Mesodermal cell (in vitro differentiated cells): ENCODE measurements around the gene TOMM20.
"Not testable (repeated sequence)": the region's sequence is repeated elsewhere in the genome, so short reads cannot be mapped to it uniquely, and the experiment has no call there.

Experiments used
- H3K27ac ChIP-seq: 2 replicates; pipeline ENCODE4 v1.7.0; 2013; ENCODE audit warnings: mild to moderate bottlenecking, low read depth, low read length, moderate library complexity; ENCODE audit not compliant: severe bottlenecking
- H3K36me3 ChIP-seq: 2 replicates; pipeline ENCODE4 v1.7.1; 2013; ENCODE audit warnings: mild to moderate bottlenecking, low read length, moderate library complexity; ENCODE audit not compliant: control insufficient read depth, insufficient read depth
- H3K4me1 ChIP-seq: one replicate; pipeline ENCODE4 v1.7.1; 2013; ENCODE audit warnings: mild to moderate bottlenecking, low read length; ENCODE audit not compliant: insufficient read depth, control insufficient read depth, poor library complexity, severe bottlenecking
- H3K4me3 ChIP-seq: 2 replicates; pipeline ENCODE4 v1.7.0; 2013; ENCODE audit warnings: low read length, control low read depth, mild to moderate bottlenecking; ENCODE audit not compliant: insufficient read depth, poor library complexity, severe bottlenecking; ENCODE audit errors: extremely low read depth
- H3K9me3 ChIP-seq: 2 replicates; pipeline ENCODE4 v1.7.1; 2013; ENCODE audit warnings: mild to moderate bottlenecking, low read length, moderate library complexity; ENCODE audit not compliant: control insufficient read depth
- whole genome bisulfite sequencing, 2 experiments: methylation state at CpG; one replicate each; pipeline ENCODE4 v1.1.5; 2013; ENCODE audit warnings: missing lambda C conversion rate in 2 of 2; ENCODE audit not compliant: insufficient coverage in 2 of 2; 5-methylcytosine and 5-hydroxymethylcytosine counted together

Gene TOMM20

GRCh38 chr1:235072577-235072976 is 56.1 kb downstream of the TOMM20 start:
- not testable (repeated sequence) for H3K27ac ChIP-seq, H3K4me3 ChIP-seq, H3K9me3 ChIP-seq, H3K36me3 ChIP-seq
- H3K4me1 ChIP-seq: peaks cover 35% of the 10 kb centered on the region
- WGBS, 2 experiments: 100% methylated on average over 1 of the region's 3 CpGs

GRCh38 chr1:235072096-235072495 is 56.5 kb downstream of the TOMM20 start:
- Histone ChIP-seq H3K27ac (no peak overlapping the region), H3K36me3 (no peaks in the 10 kb centered on the region), H3K4me1 (peaks cover 37% of the 10 kb centered on the region), H3K9me3 (no peaks in the 10 kb centered on the region), H3K4me3 (no peak overlapping the region)
- WGBS, 2 experiments: 83 to 90% methylated on average over 5 to 6 of the region's 6 CpGs

- Histone ChIP-seq H3K4me3 (no peak overlapping the region), H3K36me3 (no peaks in the 10 kb centered on the region), H3K4me1 (peaks cover 37% of the 10 kb centered on the region), H3K9me3 (no peaks in the 10 kb centered on the region), H3K27ac (no peak overlapping the region)
Observed at GRCh38 chr1:235070819-235071218, 57.8 kb downstream of the TOMM20 start.

- H3K36me3 ChIP-seq: no peaks in the 10 kb centered on the region
- H3K9me3 ChIP-seq: no peaks in the 10 kb centered on the region
- H3K27ac ChIP-seq: no peak overlapping the region
- H3K4me3 ChIP-seq: no peak overlapping the region
- 90 to 95% methylated on average over 32 to 34 of the region's 34 CpGs for WGBS, 2 experiments
- peaks cover 29% of the 10 kb centered on the region for H3K4me1 ChIP-seq
Observed at GRCh38 chr1:235069577-235070563, 58.8 kb downstream of the TOMM20 start.

- Histone ChIP-seq H3K27ac (no peak overlapping the region), H3K4me1 (peaks cover 22% of the 10 kb centered on the region), H3K4me3 (no peak overlapping the region), H3K36me3 (no peaks in the 10 kb centered on the region), H3K9me3 (no peaks in the 10 kb centered on the region)
- WGBS, 2 experiments: 90 to 100% methylated on average over 3 to 4 of the region's 5 CpGs
Observed at GRCh38 chr1:235069176-235069575, 59.5 kb downstream of the TOMM20 start.

GRCh38 chr1:235068158-235069121 is 60.2 kb downstream of the TOMM20 start:
- Histone ChIP-seq H3K36me3 (no peaks in the 10 kb centered on the region), H3K27ac (no peak overlapping the region), H3K4me1 (peaks cover 17% of the 10 kb centered on the region), H3K9me3 (no peaks in the 10 kb centered on the region), H3K4me3 (no peak overlapping the region)
- WGBS, 2 experiments: 89 to 93% methylated on average over 14 to 17 of the region's 19 CpGs

GRCh38 chr1:235067396-235068157 is 61.1 kb downstream of the TOMM20 start:
- no peak overlapping the region for H3K4me3 ChIP-seq
- no peaks in the 10 kb centered on the region for H3K9me3 ChIP-seq
- 88 to 92% methylated on average over 10 to 11 of the region's 12 CpGs for WGBS, 2 experiments
- H3K4me1 ChIP-seq: peaks cover 21% of the 10 kb centered on the region
- H3K27ac ChIP-seq: no peak overlapping the region
- H3K36me3 ChIP-seq: no peaks in the 10 kb centered on the region

GRCh38 chr1:235063068-235063765 is 65.4 kb downstream of the TOMM20 start:
- H3K36me3 ChIP-seq: no peaks in the 10 kb centered on the region
- H3K4me3 ChIP-seq: no peak overlapping the region
- H3K27ac ChIP-seq: no peak overlapping the region
- H3K4me1 ChIP-seq: peaks cover 28% of the 10 kb centered on the region
- no peaks in the 10 kb centered on the region for H3K9me3 ChIP-seq
- WGBS, 2 experiments: 94 to 95% methylated on average over 8 to 9 of the region's 9 CpGs

GRCh38 chr1:235060607-235061470 is 67.8 kb downstream of the TOMM20 start:
- no peak overlapping the region for H3K4me3 ChIP-seq
- H3K9me3 ChIP-seq: no peaks in the 10 kb centered on the region
- WGBS, 2 experiments: 60 to 61% methylated on average over 4 to 5 of the region's 7 CpGs
- H3K27ac ChIP-seq: no peak overlapping the region
- no peaks in the 10 kb centered on the region for H3K36me3 ChIP-seq
- H3K4me1 ChIP-seq: peaks cover 20% of the 10 kb centered on the region
